Mesenchymal stem cell (in vitro differentiated cells and primary cell): Measurements from ENCODE around the gene OR51B5.
"Not testable (repeated sequence)": the region's sequence is repeated elsewhere in the genome, so short reads cannot be mapped to it uniquely, and the experiment has no call there.

Source experiments
- DNase-seq: peaks from one replicate; pipeline ENCODE4 v3.0.0-alpha.2; 2013
- H2AFZ ChIP-seq: one replicate; pipeline ENCODE4 v1.6.1; 2013; ENCODE audit warnings: low read depth, mild to moderate bottlenecking, control low read depth, inconsistent platforms, low read length, moderate library complexity
- H2AK5ac ChIP-seq: 2 replicates; pipeline ENCODE4 v1.6.1; 2013; ENCODE audit warnings: low read length, moderate library complexity, mild to moderate bottlenecking, inconsistent platforms; ENCODE audit not compliant: severe bottlenecking
- H2BK120ac ChIP-seq: one replicate; pipeline ENCODE4 v1.6.1; 2013; ENCODE audit warnings: low read depth, mild to moderate bottlenecking, inconsistent platforms, low read length, moderate library complexity
- H2BK12ac ChIP-seq, 2 experiments: one replicate each; pipeline ENCODE4 v1.6.1; 2013; ENCODE audit warnings: inconsistent platforms in 2 of 2, low read length in 2 of 2, mild to moderate bottlenecking in 2 of 2, moderate library complexity in 2 of 2, control low read depth in 1 of 2
- H2BK15ac ChIP-seq: one replicate; pipeline ENCODE4 v1.6.1; 2013; ENCODE audit warnings: mild to moderate bottlenecking, low read depth, inconsistent platforms; ENCODE audit not compliant: poor library complexity, severe bottlenecking
- H2BK5ac ChIP-seq: 2 replicates; pipeline ENCODE4 v1.6.1; 2013; ENCODE audit warnings: low read depth, mild to moderate bottlenecking, low read length, control low read depth, inconsistent platforms; ENCODE audit not compliant: poor library complexity, severe bottlenecking
- H3K14ac ChIP-seq, 2 experiments: one replicate each; pipeline ENCODE4 v1.6.1; 2013; ENCODE audit warnings: inconsistent platforms in 2 of 2, low read length in 2 of 2, control low read depth in 1 of 2, mild to moderate bottlenecking in 1 of 2, moderate library complexity in 1 of 2
- H3K18ac ChIP-seq, 2 experiments: one replicate each; pipeline ENCODE4 v1.6.1; 2013; ENCODE audit warnings: inconsistent platforms in 2 of 2, low read length in 2 of 2, control low read depth in 1 of 2, low read depth in 1 of 2, mild to moderate bottlenecking in 1 of 2
- H3K23ac ChIP-seq, 2 experiments: one replicate each; pipeline ENCODE4 v1.6.1; 2013; ENCODE audit warnings: inconsistent platforms in 2 of 2, low read length in 2 of 2, mild to moderate bottlenecking in 2 of 2, moderate library complexity in 2 of 2, control low read depth in 1 of 2
- H3K27ac ChIP-seq: 2 replicates; pipeline ENCODE4 v1.5.1; 2013; ENCODE audit warnings: mild to moderate bottlenecking, moderate library complexity, low read length, control low read depth, inconsistent platforms; ENCODE audit not compliant: poor library complexity, severe bottlenecking
- H3K27me3 ChIP-seq, 2 experiments: 2 replicates each; pipeline versions ENCODE4 v1.6.1 to v1.7.0; 2013; ENCODE audit warnings: low read length in 2 of 2, mild to moderate bottlenecking in 2 of 2, moderate library complexity in 2 of 2, control low read depth in 1 of 2, inconsistent platforms in 1 of 2; ENCODE audit not compliant: control insufficient read depth in 1 of 2, insufficient read depth in 1 of 2
- H3K36me3 ChIP-seq, 2 experiments: 2 replicates each; pipeline versions ENCODE4 v1.6.1 to v1.7.0; 2013; ENCODE audit warnings: low read length in 2 of 2, control low read depth in 1 of 2, inconsistent platforms in 1 of 2, low read depth in 1 of 2, mild to moderate bottlenecking in 1 of 2; ENCODE audit not compliant: insufficient read depth in 2 of 2, control insufficient read depth in 1 of 2
- H3K4ac ChIP-seq, 2 experiments: one replicate each; pipeline ENCODE4 v1.6.1; 2013; ENCODE audit warnings: inconsistent platforms in 2 of 2, low read length in 2 of 2, mild to moderate bottlenecking in 2 of 2, moderate library complexity in 2 of 2, control low read depth in 1 of 2, low read depth in 1 of 2
- H3K4me1 ChIP-seq: 2 replicates; pipeline ENCODE4 v1.6.1; 2013; ENCODE audit warnings: low read depth, low read length, control low read depth; ENCODE audit not compliant: control insufficient read depth, insufficient read depth
- H3K4me2 ChIP-seq: 2 replicates; pipeline ENCODE4 v1.6.1; 2013; ENCODE audit warnings: low read length, mild to moderate bottlenecking, inconsistent platforms; ENCODE audit not compliant: poor library complexity, severe bottlenecking
- H3K4me3 ChIP-seq, 2 experiments: 2 replicates each; pipeline versions ENCODE4 v1.5.1 to v1.7.0; 2013; ENCODE audit warnings: low read length in 2 of 2, mild to moderate bottlenecking in 2 of 2, control low read depth in 1 of 2, low read depth in 1 of 2; ENCODE audit not compliant: insufficient read depth in 1 of 2
- H3K79me1 ChIP-seq: replicated peaks from 2 replicates; pipeline ENCODE4 v1.6.1; 2013; ENCODE audit warnings: mild to moderate bottlenecking, control low read depth, low read length, inconsistent platforms; ENCODE audit not compliant: poor library complexity, severe bottlenecking
- H3K9ac ChIP-seq: 2 replicates; pipeline ENCODE4 v1.7.0; 2013; ENCODE audit warnings: mild to moderate bottlenecking, low read length, moderate library complexity
- H3K9me3 ChIP-seq: 2 replicates; pipeline ENCODE4 v1.7.0; 2013; ENCODE audit warnings: mild to moderate bottlenecking, low read length; ENCODE audit not compliant: control insufficient read depth
- H4K8ac ChIP-seq: one replicate; pipeline ENCODE4 v1.6.1; 2013; ENCODE audit warnings: inconsistent platforms, mild to moderate bottlenecking, low read length, moderate library complexity
- H4K91ac ChIP-seq: one replicate; pipeline ENCODE4 v1.6.1; 2013; ENCODE audit warnings: mild to moderate bottlenecking, low read length, inconsistent platforms
- WGBS: methylation state at CpG from one replicate; pipeline ENCODE4 v1.1.7; 2013; ENCODE audit warnings: mixed read lengths; 5-methylcytosine and 5-hydroxymethylcytosine counted together

The OR51B5 gene

GRCh38 chr11:5348551-5349194 lies 5.3 kb upstream of the OR51B5 start:
- Histone ChIP-seq H3K4me3 (no peak overlapping the region), H2BK5ac (no peak overlapping the region), H3K27ac (no peak overlapping the region), H3K4me1 (no peaks in the 10 kb centered on the region), H3K79me1 (no peaks in the 10 kb centered on the region), H3K18ac (no peak overlapping the region), H3K36me3 (no peaks in the 10 kb centered on the region), H2BK15ac (no peak overlapping the region), H3K9ac (no peak overlapping the region), H2AK5ac (no peak overlapping the region), H2AFZ (no peak overlapping the region), H3K4ac (no peak overlapping the region), H2BK12ac (no peak overlapping the region), H3K14ac (no peak overlapping the region), H4K91ac (no peak overlapping the region), H3K27me3 (no peaks in the 10 kb centered on the region), H3K4me2 (no peak overlapping the region), H2BK120ac (no peak overlapping the region), H4K8ac (no peak overlapping the region), H3K23ac (no peak overlapping the region), H3K9me3 (no peaks in the 10 kb centered on the region)
- DNase-seq, result no peak
- WGBS, result 90% methylated on average over 2 of the region's 3 CpGs

GRCh38 chr11:5345831-5346230 lies 2.5 kb upstream of the OR51B5 start:
- no peak overlapping the region for H2BK5ac ChIP-seq
- no peak overlapping the region for H3K27ac ChIP-seq
- DNase-seq, result no peak
- H3K23ac ChIP-seq, result no peak overlapping the region
- H3K4me2 ChIP-seq, result no peak overlapping the region
- no peaks in the 10 kb centered on the region for H3K27me3 ChIP-seq
- no peak overlapping the region for H2AFZ ChIP-seq
- no peak overlapping the region for H2BK120ac ChIP-seq
- H3K79me1 ChIP-seq, result no peaks in the 10 kb centered on the region
- H3K18ac ChIP-seq, result no peak overlapping the region
- no peaks in the 10 kb centered on the region for H3K36me3 ChIP-seq
- no peak overlapping the region for H3K4me3 ChIP-seq
- no peak overlapping the region for H3K9ac ChIP-seq
- no peaks in the 10 kb centered on the region for H3K4me1 ChIP-seq
- WGBS, result 82% methylated on average over 3 of the region's 3 CpGs
- H3K9me3 ChIP-seq, result no peaks in the 10 kb centered on the region
- H4K8ac ChIP-seq, result no peak overlapping the region
- no peak overlapping the region for H2BK12ac ChIP-seq
- no peak overlapping the region for H2BK15ac ChIP-seq
- H2AK5ac ChIP-seq, result no peak overlapping the region
- no peak overlapping the region for H3K4ac ChIP-seq
- H3K14ac ChIP-seq, result no peak overlapping the region
- no peak overlapping the region for H4K91ac ChIP-seq

GRCh38 chr11:5339771-5340322 lies 3.5 kb downstream of the OR51B5 start:
- no peak overlapping the region for H2BK15ac ChIP-seq
- WGBS, result 97% methylated on average over 1 of the region's 1 CpG

DNA sequence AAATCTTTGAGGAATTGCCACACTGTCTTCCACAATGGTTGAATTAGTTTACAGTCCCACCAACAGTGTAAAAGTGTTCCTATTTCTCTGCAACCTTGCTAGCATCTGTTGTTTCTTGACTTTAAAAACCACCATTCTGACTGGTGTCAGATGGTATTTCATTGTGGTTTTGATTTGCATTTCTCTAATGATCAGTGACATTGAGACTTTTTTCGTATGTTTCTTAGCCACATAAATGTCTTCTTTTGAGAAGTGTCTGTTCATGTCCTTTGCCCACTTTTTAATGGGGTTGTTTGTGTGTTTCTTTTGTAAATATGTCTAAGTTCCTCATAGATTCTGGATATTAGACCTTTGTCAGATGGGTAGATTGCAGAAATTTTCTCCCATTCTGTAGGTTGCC lies 6.1 kb downstream of the OR51B5 start:
- H4K91ac ChIP-seq, H4K8ac ChIP-seq, H2AK5ac ChIP-seq, H2BK5ac ChIP-seq, H3K14ac ChIP-seq, H3K4me1 ChIP-seq, H2BK12ac ChIP-seq, H3K4me2 ChIP-seq, H3K23ac ChIP-seq, H2BK120ac ChIP-seq, H3K27me3 ChIP-seq, H3K27ac ChIP-seq, H3K79me1 ChIP-seq, H3K4me3 ChIP-seq, H2AFZ ChIP-seq, H2BK15ac ChIP-seq, H3K9me3 ChIP-seq, H3K9ac ChIP-seq, DNase-seq, H3K18ac ChIP-seq, H3K4ac ChIP-seq, H3K36me3 ChIP-seq: not testable (repeated sequence)
- WGBS, result 100% methylated on average over 1 of the region's 1 CpG

More at GRCh38 chr11:5339771-5340322, 3.5 kb downstream of the OR51B5 start:
- no peak overlapping the region for H2BK120ac ChIP-seq
- H3K18ac ChIP-seq, result no peak overlapping the region
- no peak overlapping the region for H2BK12ac ChIP-seq
- no peak overlapping the region for H4K91ac ChIP-seq
- H4K8ac ChIP-seq, result no peak overlapping the region
- H3K4me3 ChIP-seq, result no peak overlapping the region
- no peak overlapping the region for H3K9ac ChIP-seq
- DNase-seq, result no peak
- no peaks in the 10 kb centered on the region for H3K27me3 ChIP-seq
- H3K27ac ChIP-seq, result no peak overlapping the region
- H3K23ac ChIP-seq, result no peak overlapping the region
- no peak overlapping the region for H3K14ac ChIP-seq
- no peaks in the 10 kb centered on the region for H3K4me1 ChIP-seq
- no peak overlapping the region for H2AK5ac ChIP-seq
- no peaks in the 10 kb centered on the region for H3K36me3 ChIP-seq
- H3K4me2 ChIP-seq, result no peak overlapping the region
- no peak overlapping the region for H2AFZ ChIP-seq
- no peak overlapping the region for H2BK5ac ChIP-seq
- H3K9me3 ChIP-seq, result no peaks in the 10 kb centered on the region
- no peak overlapping the region for H3K4ac ChIP-seq
- H3K79me1 ChIP-seq, result no peaks in the 10 kb centered on the region
